GM21619 (cell line): Measurements from ENCODE around the gene FAAP100.
"Not testable (repeated sequence)": the region's sequence is repeated elsewhere in the genome, so short reads cannot be mapped to it uniquely, and the experiment has no call there.

Experiments
- ATAC-seq: cut with Tn5 transposase; IDR thresholded peaks from one replicate; pipeline ENCODE4 v1.9.1; 2021; ENCODE audit not compliant: unreplicated experiment

FAAP100 gene, protein sequence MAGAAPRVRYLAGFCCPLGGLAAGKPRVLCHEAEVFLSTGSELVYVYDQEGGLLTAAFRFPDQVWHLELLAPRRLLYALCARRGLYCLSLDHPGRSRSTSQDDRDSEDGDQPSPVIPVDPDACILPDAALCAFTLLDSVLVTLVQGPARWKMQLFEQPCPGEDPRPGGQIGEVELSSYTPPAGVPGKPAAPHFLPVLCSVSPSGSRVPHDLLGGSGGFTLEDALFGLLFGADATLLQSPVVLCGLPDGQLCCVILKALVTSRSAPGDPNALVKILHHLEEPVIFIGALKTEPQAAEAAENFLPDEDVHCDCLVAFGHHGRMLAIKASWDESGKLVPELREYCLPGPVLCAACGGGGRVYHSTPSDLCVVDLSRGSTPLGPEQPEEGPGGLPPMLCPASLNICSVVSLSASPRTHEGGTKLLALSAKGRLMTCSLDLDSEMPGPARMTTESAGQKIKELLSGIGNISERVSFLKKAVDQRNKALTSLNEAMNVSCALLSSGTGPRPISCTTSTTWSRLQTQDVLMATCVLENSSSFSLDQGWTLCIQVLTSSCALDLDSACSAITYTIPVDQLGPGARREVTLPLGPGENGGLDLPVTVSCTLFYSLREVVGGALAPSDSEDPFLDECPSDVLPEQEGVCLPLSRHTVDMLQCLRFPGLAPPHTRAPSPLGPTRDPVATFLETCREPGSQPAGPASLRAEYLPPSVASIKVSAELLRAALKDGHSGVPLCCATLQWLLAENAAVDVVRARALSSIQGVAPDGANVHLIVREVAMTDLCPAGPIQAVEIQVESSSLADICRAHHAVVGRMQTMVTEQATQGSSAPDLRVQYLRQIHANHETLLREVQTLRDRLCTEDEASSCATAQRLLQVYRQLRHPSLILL

GRCh38 chr17:81552244-81553017 is at the start of gene FAAP100:
Gene FAAP100, minus strand, starts transcription at chr17:81552353. Its CDS starts 23 bp downstream, at chr17:81552330.
- ATAC-seq = peak; percentile 32

DNA sequence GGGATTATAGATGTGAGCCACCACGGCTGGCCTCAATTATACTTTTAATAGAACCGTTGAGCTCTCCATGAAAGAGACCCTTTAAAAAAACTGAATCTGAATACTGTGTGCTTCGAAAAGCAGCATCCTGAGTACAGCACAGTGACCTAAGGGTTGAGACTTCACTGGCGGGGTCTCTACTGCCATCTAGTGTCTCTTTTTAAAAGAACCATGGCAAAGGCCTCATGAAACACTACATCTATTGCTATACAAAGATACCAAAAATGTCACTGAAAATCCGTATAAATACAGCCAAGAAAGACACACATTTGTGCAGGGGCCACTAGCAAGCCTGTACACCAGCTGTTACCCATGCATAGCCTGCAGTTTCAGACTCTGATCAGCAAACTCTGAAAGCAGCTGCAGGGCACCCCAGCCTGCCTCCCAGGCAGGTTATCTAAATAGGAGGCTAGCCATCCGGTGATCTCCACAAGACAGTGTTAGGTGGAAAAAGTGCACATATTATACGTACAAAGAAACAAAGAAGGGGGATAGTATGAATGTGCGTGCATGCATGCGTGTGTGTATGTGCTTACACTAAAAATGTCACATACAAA is 49.5 kb upstream of the FAAP100 start:
- no peak for ATAC-seq

DNA sequence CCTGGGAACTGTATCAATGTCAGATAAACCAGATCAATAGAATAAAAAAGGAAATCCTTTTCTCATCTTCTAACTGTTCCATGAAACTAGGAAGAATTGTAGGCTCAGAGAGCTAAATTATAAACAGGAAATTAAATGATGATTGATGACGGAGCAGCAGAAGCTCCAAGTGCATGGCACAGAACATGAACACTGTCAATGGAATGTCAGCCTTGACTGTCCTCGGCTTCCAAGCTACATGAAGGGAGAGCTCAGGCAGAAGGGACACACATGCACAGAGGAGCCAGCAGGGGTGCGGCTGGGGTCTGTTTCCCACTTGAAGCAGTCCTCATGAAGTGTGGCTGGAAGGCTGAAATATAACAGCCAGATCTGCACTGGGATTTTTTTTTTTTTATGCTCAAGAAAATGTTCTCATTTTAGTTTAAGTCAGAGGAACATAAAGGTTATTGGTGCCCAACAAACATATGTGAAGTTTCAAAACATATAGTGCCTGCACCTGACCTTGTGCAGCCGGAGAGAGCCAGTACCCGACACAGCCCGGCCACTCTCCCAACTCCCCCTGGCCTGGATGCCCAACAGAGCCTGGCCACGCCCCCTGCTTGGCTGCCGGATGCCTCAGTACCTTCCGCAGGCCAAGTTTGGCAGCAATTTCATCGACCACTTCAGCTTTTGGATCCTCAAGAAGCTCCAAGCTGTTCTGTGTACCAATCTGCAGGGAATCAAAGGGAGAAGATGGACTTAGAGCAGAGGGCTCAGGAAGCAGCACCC is 47.8 kb upstream of the FAAP100 start:
- ATAC-seq = no peak

- ATAC-seq = no peak
These were observed 41.1 kb upstream of the FAAP100 start for GRCh38 chr17:81593105-81593871.

- ATAC-seq = no peak
These were observed 39.8 kb upstream of the FAAP100 start for GRCh38 chr17:81591971-81592370.

DNA sequence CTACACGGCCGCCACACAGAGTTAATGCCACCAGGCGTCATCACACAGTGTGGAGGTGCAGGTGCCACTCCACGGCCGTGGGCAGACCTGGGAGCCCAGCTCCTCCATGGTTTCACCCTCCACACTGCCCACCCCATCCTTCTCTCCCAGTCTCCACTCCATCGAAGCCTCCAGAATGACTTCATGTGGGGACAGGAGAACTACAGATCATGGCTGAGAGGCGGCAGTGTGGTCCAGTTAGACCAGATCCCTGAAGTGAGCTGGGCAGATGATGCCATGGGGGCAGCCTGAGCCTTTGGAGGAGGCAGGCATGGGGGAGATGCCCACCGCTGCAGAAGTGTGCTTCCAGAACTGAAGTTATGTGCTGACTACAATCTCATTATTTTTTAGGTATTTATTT is 38.0 kb upstream of the FAAP100 start:
- ATAC-seq = no peak

DNA sequence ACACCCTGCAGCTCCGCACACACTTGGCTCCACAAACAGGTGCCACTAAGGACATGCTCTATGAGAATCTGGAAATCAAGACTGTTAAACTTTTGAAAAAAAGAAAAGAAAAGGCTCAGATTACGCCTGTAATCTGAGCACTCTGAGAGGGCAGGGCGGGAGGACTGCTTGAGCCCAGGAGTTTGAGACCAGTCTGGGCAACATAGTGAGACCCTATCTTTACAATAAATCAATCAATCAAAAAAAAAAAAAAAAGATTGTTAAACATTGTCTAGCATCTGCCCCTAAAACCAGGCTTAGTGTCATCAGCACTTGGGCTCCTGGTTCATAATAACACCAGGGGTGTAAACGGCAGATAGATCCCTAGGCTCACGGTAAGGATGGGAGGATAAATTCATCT is 37.5 kb upstream of the FAAP100 start:
- no peak for ATAC-seq

GRCh38 chr17:81586096-81586495 is 33.9 kb upstream of the FAAP100 start:
- no peak for ATAC-seq

DNA sequence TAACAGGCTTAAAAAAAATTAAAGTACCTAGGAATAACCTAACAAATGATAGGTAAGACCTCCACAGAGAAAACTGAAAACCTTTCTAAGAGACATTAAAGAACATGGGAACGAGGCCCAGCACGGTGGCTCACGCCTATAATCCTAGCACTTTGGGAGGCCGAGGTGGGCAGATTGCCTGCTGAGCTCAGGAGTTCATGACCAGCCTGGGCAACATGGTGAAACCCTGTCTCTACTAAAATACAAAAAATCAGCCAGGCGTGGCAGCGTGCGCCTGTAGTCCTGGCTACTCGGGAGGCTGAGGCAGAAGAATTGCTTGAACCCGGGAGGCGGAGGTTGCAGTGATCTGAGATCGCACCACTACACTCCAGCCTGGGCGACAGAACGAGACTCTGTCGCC is 32.6 kb upstream of the FAAP100 start:
- ATAC-seq = not testable (repeated sequence)

GRCh38 chr17:81583589-81584342 is 31.6 kb upstream of the FAAP100 start:
- ATAC-seq = no peak

DNA sequence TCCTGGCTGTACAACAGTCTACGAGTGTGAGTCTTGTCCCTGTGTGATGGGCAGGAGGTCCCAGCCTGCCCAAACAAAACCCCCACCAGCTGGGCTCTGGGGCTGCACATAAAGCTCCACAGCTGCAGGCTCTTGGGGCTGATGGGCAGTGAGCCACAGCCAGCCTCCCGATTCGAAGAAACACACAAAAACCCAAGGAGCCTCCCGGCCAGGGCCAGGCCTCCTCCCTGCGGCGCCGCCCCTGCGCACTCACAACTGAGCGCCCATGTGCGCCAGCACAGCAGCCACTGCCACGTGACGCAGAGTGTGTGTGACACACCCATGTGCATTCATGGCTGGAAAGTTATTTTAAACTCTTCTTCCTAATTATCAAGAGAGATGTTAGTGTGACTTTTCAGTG is 30.6 kb upstream of the FAAP100 start:
- no peak for ATAC-seq

DNA sequence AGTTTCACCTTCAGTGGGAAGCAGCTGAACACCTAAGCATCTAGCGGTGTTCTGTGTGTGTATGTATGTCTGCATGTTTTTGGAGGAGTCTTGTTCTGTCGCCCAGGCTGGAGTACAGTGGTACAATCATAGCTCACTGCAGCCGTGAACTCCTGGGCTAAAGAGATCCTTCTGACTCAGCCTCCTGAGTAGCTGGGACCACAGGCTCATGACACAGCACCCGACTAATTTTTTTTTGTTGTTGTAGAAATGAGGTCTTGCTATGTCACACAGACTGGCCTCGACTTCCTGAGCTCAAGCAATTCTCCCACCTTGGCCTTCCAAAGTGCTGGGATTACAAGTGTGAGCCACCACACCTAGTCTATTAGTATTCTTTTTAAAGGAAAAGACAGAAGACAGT is 30.2 kb upstream of the FAAP100 start:
- ATAC-seq = no peak

DNA sequence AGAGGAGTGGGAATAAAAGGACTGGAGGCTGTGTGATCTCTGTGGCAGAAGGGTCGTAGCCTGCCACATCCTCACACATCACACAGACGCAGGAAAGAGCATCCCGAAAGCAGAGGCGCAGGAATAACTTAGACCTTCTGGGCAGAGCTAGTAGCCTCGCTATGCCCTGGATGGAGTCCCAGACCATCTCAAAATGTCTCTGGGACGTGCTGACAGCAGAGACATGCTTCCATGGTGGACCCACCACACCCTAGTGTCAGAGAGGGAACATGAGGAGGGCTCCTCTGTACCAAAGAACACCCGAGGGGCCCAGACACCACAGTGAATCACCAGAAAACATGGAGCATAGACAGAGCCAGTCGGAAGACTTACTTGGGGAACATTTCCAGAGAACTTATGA is 29.6 kb upstream of the FAAP100 start:
- no peak for ATAC-seq

- ATAC-seq = no peak
These were observed 28.3 kb upstream of the FAAP100 start for GRCh38 chr17:81580481-81580880.

DNA sequence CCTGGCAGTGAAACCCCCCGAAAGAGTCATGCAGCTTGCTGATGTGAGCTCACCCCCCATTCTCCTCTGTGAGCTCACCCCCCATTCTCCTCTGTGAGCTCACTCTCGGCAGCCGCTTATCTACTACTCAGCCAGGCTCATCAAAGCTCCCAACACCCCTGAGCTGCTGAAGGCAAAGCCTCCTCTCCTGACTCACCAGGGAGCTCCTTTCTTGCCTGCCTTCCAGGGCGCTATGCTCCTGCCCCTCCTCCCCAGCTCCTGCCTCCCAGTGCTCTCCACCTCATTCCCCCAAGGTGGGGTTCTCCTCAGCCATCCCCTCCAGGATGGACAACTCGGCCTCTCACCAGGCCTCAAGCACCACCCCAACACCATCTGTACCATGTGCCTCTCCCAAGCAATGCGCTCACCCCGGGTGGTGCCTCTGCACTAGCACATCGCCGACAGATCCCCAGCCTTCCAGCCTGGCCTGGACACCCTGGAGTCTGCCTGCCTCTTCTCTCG is 27.7 kb upstream of the FAAP100 start:
- no peak for ATAC-seq

GRCh38 chr17:81579298-81579697 is 27.1 kb upstream of the FAAP100 start:
- no peak for ATAC-seq

- ATAC-seq = no peak
These were observed 26.5 kb upstream of the FAAP100 start for GRCh38 chr17:81578561-81579225.

GRCh38 chr17:81578038-81578441 is 25.9 kb upstream of the FAAP100 start:
- no peak for ATAC-seq
